IPS-NIHi11 (cell line): ENCODE data around the gene HMGCS2.
"Not testable (repeated sequence)": the region's sequence is repeated elsewhere in the genome, so short reads cannot be mapped to it uniquely, and the experiment has no call there.

ENCODE experiments used
- DNase-seq: peaks from one replicate; pipeline ENCODE4 v3.0.0; 2012; ENCODE audit warnings: mixed read lengths, low spot score

The HMGCS2 gene

GRCh38 chr1:119790451-119791198 is 21.9 kb upstream of the HMGCS2 start:
- no peak for DNase-seq

GRCh38 chr1:119787776-119788175 is 19.1 kb upstream of the HMGCS2 start:
- DNase-seq: no peak

GRCh38 chr1:119786473-119787050 is 17.9 kb upstream of the HMGCS2 start:
- DNase-seq: not testable (repeated sequence)

- not testable (repeated sequence) for DNase-seq
Measured at GRCh38 chr1:119786046-119786445, 17.3 kb upstream of the HMGCS2 start.

- no peak for DNase-seq
Measured at GRCh38 chr1:119784191-119784781, 15.6 kb upstream of the HMGCS2 start.

GRCh38 chr1:119783354-119784185 is 14.9 kb upstream of the HMGCS2 start:
- DNase-seq: no peak

GRCh38 chr1:119782631-119783325 is 14.1 kb upstream of the HMGCS2 start:
- no peak for DNase-seq

- no peak for DNase-seq
Measured at GRCh38 chr1:119781434-119782210, 12.9 kb upstream of the HMGCS2 start.

GRCh38 chr1:119779869-119780356 is 11.2 kb upstream of the HMGCS2 start:
- DNase-seq: no peak

GRCh38 chr1:119778886-119779560 is 10.3 kb upstream of the HMGCS2 start:
- no peak for DNase-seq

GRCh38 chr1:119778359-119778758 is 9.7 kb upstream of the HMGCS2 start:
- no peak for DNase-seq

- DNase-seq: no peak
Measured at GRCh38 chr1:119774746-119775490, 6.2 kb upstream of the HMGCS2 start.

- DNase-seq: peak; percentile 65
Measured at GRCh38 chr1:119773711-119774241, 5.1 kb upstream of the HMGCS2 start.

- no peak for DNase-seq
Measured at GRCh38 chr1:119772298-119772697, 3.6 kb upstream of the HMGCS2 start.

- no peak for DNase-seq
Measured at GRCh38 chr1:119771770-119772169, 3.1 kb upstream of the HMGCS2 start.

- DNase-seq: peak; percentile 56
Measured at GRCh38 chr1:119771016-119771415, 2.3 kb upstream of the HMGCS2 start.

GRCh38 chr1:119767486-119767885 is 1.2 kb downstream of the HMGCS2 start:
- DNase-seq: no peak

- DNase-seq: no peak
Measured at GRCh38 chr1:119766374-119766794, 2.3 kb downstream of the HMGCS2 start.

- DNase-seq: no peak
Measured at GRCh38 chr1:119764220-119764619, 4.5 kb downstream of the HMGCS2 start.
